ENCODE data around the gene ACOX2.

- TF ChIP-seq HDGF (IDR thresholded peaks at IDR 0.05; ENCODE audit: borderline replicate concordance) (no peak), SP1 (IDR thresholded peaks at IDR 0.05) (no peak), FOXM1 (IDR thresholded peaks at IDR 0.05; ENCODE audit: borderline replicate concordance) (no peak), ELF4 (IDR thresholded peaks at IDR 0.05) (no peak), NFRKB (IDR thresholded peaks at IDR 0.05) (no peak), FOXK2 (IDR thresholded peaks at IDR 0.05) (no peak), BHLHE40 (IDR thresholded peaks at IDR 0.05; ENCODE audit: borderline replicate concordance) (no peak), FOXA1 (IDR thresholded peaks at IDR 0.05) (no peak), CTBP1 (IDR thresholded peaks at IDR 0.05; ENCODE audit: borderline replicate concordance) (no peak)
These were observed 49.0 kb upstream of the ACOX2 start for GRCh38 chr3:58585994-58586393.

Measured in HEK293T (cell line).